Keratinocyte (primary cell): ENCODE data around the gene NF1. TPM values are rescaled to one million over a fixed set of nuclear protein-coding genes. Genes with fewer than 3 reads are reported as not detected.
"Not testable (repeated sequence)": the region's sequence is repeated elsewhere in the genome, so short reads cannot be mapped to it uniquely, and the experiment has no call there.

ENCODE experiments used
- DNase-seq: peaks from one replicate; pipeline ENCODE4 v3.0.0-alpha.2; 2011; ENCODE audit warnings: low read depth, missing footprints, low spot score
- FAIRE-seq: peaks from 2 replicates; lab custom pipeline; 2011; peaks lifted over from hg19 to GRCh38; lab: Jason Lieb, UNC
- H2AFZ ChIP-seq: 2 replicates; pipeline ENCODE4 v1.6.0; 2012; ENCODE audit warnings: low read length, control low read depth, inconsistent platforms; ENCODE audit not compliant: control insufficient read depth
- H3K27ac ChIP-seq: 2 replicates; pipeline ENCODE4 v1.5.1; 2011; ENCODE audit warnings: low read length; ENCODE audit not compliant: control insufficient read depth, insufficient read depth
- H3K27me3 ChIP-seq: 3 replicates; pipeline ENCODE4 v1.6.0; 2011; ENCODE audit warnings: low read length; ENCODE audit not compliant: control insufficient read depth, insufficient read depth; ENCODE audit errors: extremely low read depth
- H3K36me3 ChIP-seq, 2 experiments: 2 replicates in 1 of 2; 3 replicates in 1 of 2; pipeline ENCODE4 v1.5.1; 2011; ENCODE audit warnings: low read length in 2 of 2, mild to moderate bottlenecking in 1 of 2; ENCODE audit not compliant: control insufficient read depth in 2 of 2, insufficient read depth in 2 of 2; ENCODE audit errors: extremely low read depth in 1 of 2
- H3K4me1 ChIP-seq: 3 replicates; pipeline ENCODE4 v1.5.1; 2011; ENCODE audit warnings: low read length; ENCODE audit not compliant: control insufficient read depth, insufficient read depth; ENCODE audit errors: extremely low read depth
- H3K4me2 ChIP-seq: 3 replicates; pipeline ENCODE4 v1.6.0; 2011; ENCODE audit warnings: low read depth, low read length; ENCODE audit not compliant: control insufficient read depth, insufficient read depth; ENCODE audit errors: extremely low read depth
- H3K4me3 ChIP-seq, 3 experiments: fragments of 200-600 bp in 1 of 3; sonication (generic) in 1 of 3; 2 replicates in 2 of 3; 3 replicates in 1 of 3; pipeline ENCODE4 v1.5.1; 2011 to 2016; ENCODE audit warnings: low read length in 3 of 3, mild to moderate bottlenecking in 3 of 3, control low read depth in 2 of 3, inconsistent platforms in 1 of 3, low read depth in 1 of 3, mixed read lengths in 1 of 3, mixed run types in 1 of 3, moderate library complexity in 1 of 3; ENCODE audit not compliant: control insufficient read depth in 2 of 3, insufficient read depth in 2 of 3; ENCODE audit errors: extremely low read depth in 1 of 3
- H3K79me2 ChIP-seq: 2 replicates; pipeline ENCODE4 v1.6.0; 2012; ENCODE audit warnings: low read length; ENCODE audit not compliant: control insufficient read depth, insufficient read depth
- H3K9ac ChIP-seq: 3 replicates; pipeline ENCODE4 v1.6.0; 2011; ENCODE audit warnings: low read length; ENCODE audit not compliant: control insufficient read depth, insufficient read depth; ENCODE audit errors: extremely low read depth
- H3K9me1 ChIP-seq: 3 replicates; pipeline ENCODE4 v1.6.0; 2011; ENCODE audit warnings: low read length; ENCODE audit not compliant: control insufficient read depth, insufficient read depth; ENCODE audit errors: extremely low read depth
- H3K9me3 ChIP-seq: 2 replicates; pipeline ENCODE4 v1.5.1; 2012; ENCODE audit warnings: low read depth, low read length; ENCODE audit not compliant: control insufficient read depth
- H4K20me1 ChIP-seq: 3 replicates; pipeline ENCODE4 v1.6.0; 2011; ENCODE audit warnings: low read length; ENCODE audit not compliant: control insufficient read depth, insufficient read depth; ENCODE audit errors: extremely low read depth
- CTCF ChIP-seq, 3 experiments: IDR thresholded peaks in 1 of 3; conservative IDR thresholded peaks in 1 of 3; optimal IDR thresholded peaks in 1 of 3; 2 replicates in 2 of 3; 3 replicates in 1 of 3; pipeline versions ENCODE3 to v1.5.1; 2011; ENCODE audit warnings: low read length in 3 of 3, mild to moderate bottlenecking in 3 of 3, moderate library complexity in 2 of 3, control low read depth in 1 of 3, inconsistent platforms in 1 of 3; ENCODE audit not compliant: insufficient read depth in 2 of 3; ENCODE audit errors: extremely low read depth in 1 of 3
- EZH2 ChIP-seq: IDR thresholded peaks from one replicate; pipeline ENCODE4 v1.6.1; 2012; ENCODE audit warnings: inconsistent platforms, mild to moderate bottlenecking, low read length, moderate library complexity
- dilution Hi-C: fragments of 300-500 bp; cut with MboI; formaldehyde crosslinking; loops from one replicate; pipeline ENCODE4 v1.7.0; 2020; ENCODE audit warnings: low sequenced_read_pairs; ENCODE audit not compliant: extremely low pct_ligation_motif_present
- polyA plus RNA-seq, 5 experiments: library from polyadenylated mRNA; depleted of rRNA in 3 of 5; stranded (reverse) in 3 of 5; stranded (forward) in 1 of 5; unstranded in 1 of 5; fragments of >200 nt; gene quantifications; 1 replicate in 1 of 5; 2 replicates in 3 of 5; 3 replicates in 1 of 5; pipeline versions ENCODE4 v1.2.1 to v1.2.3, GENCODE V29; 2011 to 2012; ENCODE audit warnings: missing spikeins in 2 of 5, low read depth in 1 of 5, low replicate concordance in 1 of 5

Gene NF1
- polyA plus RNA-seq, 1 donor (not counting 4 experiments of a cell fraction or from before 2014, with no cell fraction given), result 26.7 TPM

DNA sequence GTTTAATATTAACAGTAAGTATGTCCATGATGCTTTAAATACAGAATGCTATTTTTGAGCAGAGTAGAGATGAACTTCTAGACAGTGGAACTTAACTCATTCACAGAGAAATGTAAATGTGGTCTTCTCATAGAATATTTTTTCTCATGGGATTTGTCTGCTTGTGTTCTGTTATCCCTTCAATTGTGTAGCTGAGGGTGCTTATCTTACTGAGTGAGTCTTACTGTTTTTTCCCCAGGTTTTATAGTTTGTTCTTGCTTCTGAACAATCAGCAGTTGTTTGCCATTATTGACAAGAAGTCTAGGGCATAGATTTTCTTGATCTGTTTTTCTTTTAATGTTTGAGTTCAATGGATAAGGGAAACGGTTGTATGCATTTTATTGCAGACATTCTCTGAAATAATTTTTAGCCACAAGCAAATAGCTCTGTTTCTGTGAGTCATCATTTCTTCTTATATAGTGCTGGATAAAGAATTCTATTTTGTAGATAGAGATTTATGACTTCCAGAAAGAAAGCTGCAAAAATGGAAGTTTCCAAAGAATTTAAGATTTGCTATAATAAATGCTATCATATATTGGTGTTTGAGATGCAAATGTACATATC lies 60.5 kb downstream of the NF1 start:
- Histone ChIP-seq H3K27me3 (no peaks in the 10 kb centered on the region), H3K27ac (no peak overlapping the region), H4K20me1 (no peaks in the 10 kb centered on the region), H3K36me3 (peaks cover 0 to 9% of the 10 kb centered on the region in 2 experiments), H3K4me1 (no peaks in the 10 kb centered on the region), H3K9me3 (no peaks in the 10 kb centered on the region), H3K9ac (no peak overlapping the region), H3K79me2 (no peaks in the 10 kb centered on the region), H2AFZ (no peak overlapping the region), H3K4me3 (no peak overlapping the region), H3K9me1 (no peaks in the 10 kb centered on the region), H3K4me2 (no peak overlapping the region)
- no peak for FAIRE-seq
- dilution Hi-C loops, result no loop called here
- no peak for TF ChIP-seq EZH2
- TF ChIP-seq CTCF (optimal IDR thresholded peaks at IDR 0.05 in 1 of 3, IDR thresholded peaks at IDR 0.05 in 1 of 3, conservative IDR thresholded peaks at IDR 0.05 in 1 of 3; ENCODE audit: extremely low read depth in 1 of 3, insufficient read depth in 2 of 3, low read length in 3 of 3), result no peak
- DNase-seq, result no peak

DNA sequence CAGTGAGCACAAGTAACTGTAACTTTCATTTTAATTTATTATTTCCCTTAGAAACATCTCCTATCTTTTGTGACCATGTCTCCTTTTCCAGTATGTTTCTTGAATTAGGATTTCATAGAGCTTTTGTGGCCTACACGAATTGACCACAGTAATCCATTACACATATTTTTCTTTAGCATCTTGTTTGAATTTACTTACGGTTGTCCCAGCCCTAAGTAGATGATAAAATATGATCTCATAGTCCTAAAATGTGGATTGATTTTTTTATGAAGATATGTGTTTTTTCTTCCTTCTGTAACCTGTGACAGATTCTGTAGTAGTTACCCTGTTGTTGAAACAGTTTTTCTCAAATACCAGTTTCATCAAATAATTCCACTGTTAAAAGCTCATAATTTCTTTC lies 61.5 kb downstream of the NF1 start:
- dilution Hi-C loops, result no loop called here
- no peak overlapping the region for H2AFZ ChIP-seq
- no peaks in the 10 kb centered on the region for H3K27me3 ChIP-seq
- DNase-seq (no peak), FAIRE-seq (no peak)
- no peaks in the 10 kb centered on the region for H4K20me1 ChIP-seq
- H3K9me1 ChIP-seq, result no peaks in the 10 kb centered on the region
- no peaks in the 10 kb centered on the region for H3K4me1 ChIP-seq
- TF ChIP-seq EZH2 (no peak), CTCF (optimal IDR thresholded peaks at IDR 0.05 in 1 of 3, IDR thresholded peaks at IDR 0.05 in 1 of 3, conservative IDR thresholded peaks at IDR 0.05 in 1 of 3; ENCODE audit: extremely low read depth in 1 of 3, insufficient read depth in 2 of 3, low read length in 3 of 3) (no peak)
- no peaks in the 10 kb centered on the region for H3K9me3 ChIP-seq
- no peak overlapping the region for H3K4me2 ChIP-seq
- H3K4me3 ChIP-seq, result no peak overlapping the region
- no peak overlapping the region for H3K9ac ChIP-seq
- no peak overlapping the region for H3K27ac ChIP-seq
- H3K79me2 ChIP-seq, result no peaks in the 10 kb centered on the region
- H3K36me3 ChIP-seq, result peaks cover 0 to 9% of the 10 kb centered on the region in 2 experiments

GRCh38 chr17:31156864-31157263 lies 62.1 kb downstream of the NF1 start:
- H4K20me1 ChIP-seq, H3K79me2 ChIP-seq, H3K9ac ChIP-seq, DNase-seq, FAIRE-seq, dilution Hi-C loops, H3K4me1 ChIP-seq, H3K9me3 ChIP-seq, H3K4me3 ChIP-seq, H3K27ac ChIP-seq, H3K4me2 ChIP-seq, H3K9me1 ChIP-seq, H3K36me3 ChIP-seq, H2AFZ ChIP-seq, H3K27me3 ChIP-seq: not testable (repeated sequence)
